HG02973 (cell line): Measurements from ENCODE around the gene RICTOR.

Experiments used
- ATAC-seq: cut with Tn5 transposase; IDR thresholded peaks from one replicate; pipeline ENCODE4 v1.9.1; 2021; ENCODE audit warnings: moderate library complexity; ENCODE audit not compliant: unreplicated experiment

The RICTOR gene

DNA sequence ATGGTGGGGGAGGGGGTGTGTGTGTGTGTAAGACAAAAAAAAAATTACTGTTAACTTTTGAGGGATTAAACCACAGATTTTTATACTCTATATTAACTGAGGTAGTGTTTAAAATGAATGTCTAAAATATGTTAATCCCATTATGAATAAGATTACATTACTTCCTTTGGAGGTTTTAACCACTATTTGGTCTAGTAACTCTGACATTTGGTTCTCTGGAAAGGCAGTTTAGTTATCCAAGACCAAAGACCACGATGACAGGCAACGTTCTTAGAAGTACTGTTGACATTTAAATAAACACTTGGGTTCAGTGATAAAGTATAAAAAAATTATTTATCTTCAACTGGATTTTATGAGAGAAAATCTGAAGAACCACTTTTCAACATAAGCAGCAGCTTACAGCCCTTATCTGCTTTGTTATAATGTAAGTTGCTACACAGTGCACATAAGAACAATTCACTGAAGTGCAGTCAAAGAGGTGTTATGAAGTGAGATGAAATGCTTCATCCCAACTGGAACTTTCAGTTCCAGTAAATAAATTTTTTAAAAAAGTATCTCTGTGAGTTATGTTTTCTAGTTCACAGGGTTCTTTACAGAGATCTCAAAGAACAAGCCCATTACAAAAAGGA, 133.9 kb downstream of the RICTOR start:
- no peak for ATAC-seq

DNA sequence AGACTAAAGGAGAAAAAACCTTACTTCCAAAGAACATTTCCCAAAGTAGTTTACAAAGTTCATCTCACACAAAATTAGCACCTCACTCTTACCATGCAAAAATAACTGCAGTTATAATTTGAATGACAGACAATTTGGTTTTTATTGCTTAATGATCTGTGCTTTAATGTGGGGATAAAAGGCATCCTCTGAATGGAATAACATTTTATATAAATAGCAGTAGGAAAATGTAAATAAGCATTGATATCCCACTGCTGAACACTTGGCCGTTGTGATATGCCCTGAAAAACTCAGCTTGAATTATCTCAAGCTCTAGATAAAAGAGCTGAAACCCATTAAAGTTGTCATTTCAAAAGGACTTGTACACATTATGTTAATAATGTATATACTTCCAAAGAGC, 135.2 kb downstream of the RICTOR start:
- no peak for ATAC-seq

- no peak for ATAC-seq
These were observed 135.8 kb downstream of the RICTOR start for GRCh38 chr5:38938424-38938823.

GRCh38 chr5:38936269-38936668, 137.9 kb downstream of the RICTOR start:
- ATAC-seq = no peak

GRCh38 chr5:38935437-38935836, 138.8 kb downstream of the RICTOR start:
- no peak for ATAC-seq

GRCh38 chr5:38932854-38933408, 141.3 kb downstream of the RICTOR start:
- ATAC-seq = no peak

DNA sequence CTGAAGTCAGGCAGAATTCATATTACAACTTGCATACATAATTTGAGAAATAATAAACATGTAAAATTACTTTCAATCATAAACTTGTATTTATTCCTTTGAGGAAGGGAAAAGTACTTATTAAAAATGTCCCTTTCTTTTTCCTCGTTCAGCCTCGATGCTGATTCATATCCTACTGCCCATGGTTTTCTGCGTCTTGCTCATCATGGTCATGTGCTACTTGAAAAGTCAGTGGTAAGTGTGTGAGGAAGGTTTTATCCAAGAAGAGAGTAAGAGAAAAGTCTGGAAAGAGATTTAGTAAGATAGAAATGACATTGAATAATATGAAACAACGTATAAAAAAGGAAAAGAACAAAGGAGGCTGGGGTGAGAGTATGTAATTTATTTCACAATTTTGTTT, 142.5 kb downstream of the RICTOR start:
- no peak for ATAC-seq

GRCh38 chr5:38929838-38930237, 144.4 kb downstream of the RICTOR start:
- no peak for ATAC-seq

DNA sequence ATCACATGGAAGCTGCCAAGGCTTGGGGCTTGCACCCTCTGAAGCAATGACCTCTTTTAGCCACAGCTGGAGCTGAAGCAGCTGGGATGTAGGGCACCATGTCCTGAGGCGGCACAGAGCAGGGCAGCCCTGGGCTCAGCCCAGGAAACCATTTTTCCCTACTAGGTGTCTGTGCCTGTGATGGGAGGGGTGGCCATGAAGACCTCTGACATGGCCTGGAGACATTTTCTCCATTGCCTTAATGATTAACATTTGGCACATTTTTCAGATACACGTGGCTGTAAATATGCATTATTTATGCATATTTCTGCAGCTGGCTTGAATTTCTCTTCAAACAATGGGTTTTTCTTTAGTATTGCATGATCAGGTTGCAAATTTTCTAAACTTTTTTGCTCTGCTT, 146.7 kb downstream of the RICTOR start:
- ATAC-seq = no peak

GRCh38 chr5:38926121-38926520, 148.1 kb downstream of the RICTOR start:
- ATAC-seq = no peak

DNA sequence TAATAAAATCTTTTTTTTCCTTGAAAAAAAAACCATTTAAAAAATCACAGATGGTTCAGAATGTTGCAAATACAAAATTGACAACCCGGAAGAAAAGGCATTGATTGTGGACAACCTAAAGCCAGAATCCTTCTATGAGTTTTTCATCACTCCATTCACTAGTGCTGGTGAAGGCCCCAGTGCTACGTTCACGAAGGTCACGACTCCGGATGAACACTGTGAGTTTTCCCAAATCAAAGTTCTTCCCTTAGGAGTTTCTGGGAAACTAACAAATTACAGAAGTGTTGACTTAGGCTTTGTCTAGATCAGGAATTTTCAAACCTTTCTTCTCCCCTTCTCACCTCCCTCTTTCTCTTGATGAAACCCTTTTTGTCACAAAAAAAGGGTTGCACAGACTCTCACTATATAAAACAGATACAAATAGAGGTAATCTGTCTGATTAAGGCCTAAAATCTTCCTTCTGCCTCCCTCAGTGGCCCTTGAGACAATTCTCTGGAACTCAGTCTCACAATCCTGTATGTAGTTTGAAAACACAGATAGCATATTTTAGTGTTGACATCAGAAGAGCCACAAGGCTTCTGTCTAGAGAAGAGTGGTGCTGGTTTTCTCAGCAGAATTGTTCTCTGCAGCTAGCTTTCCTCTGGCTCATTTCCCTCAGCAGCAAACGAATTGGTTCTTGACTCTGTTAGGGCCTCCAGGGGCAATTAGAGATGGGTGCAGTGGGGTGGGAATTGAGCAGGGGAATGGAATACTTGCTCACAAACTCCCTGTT, 148.9 kb downstream of the RICTOR start:
- no peak for ATAC-seq

DNA sequence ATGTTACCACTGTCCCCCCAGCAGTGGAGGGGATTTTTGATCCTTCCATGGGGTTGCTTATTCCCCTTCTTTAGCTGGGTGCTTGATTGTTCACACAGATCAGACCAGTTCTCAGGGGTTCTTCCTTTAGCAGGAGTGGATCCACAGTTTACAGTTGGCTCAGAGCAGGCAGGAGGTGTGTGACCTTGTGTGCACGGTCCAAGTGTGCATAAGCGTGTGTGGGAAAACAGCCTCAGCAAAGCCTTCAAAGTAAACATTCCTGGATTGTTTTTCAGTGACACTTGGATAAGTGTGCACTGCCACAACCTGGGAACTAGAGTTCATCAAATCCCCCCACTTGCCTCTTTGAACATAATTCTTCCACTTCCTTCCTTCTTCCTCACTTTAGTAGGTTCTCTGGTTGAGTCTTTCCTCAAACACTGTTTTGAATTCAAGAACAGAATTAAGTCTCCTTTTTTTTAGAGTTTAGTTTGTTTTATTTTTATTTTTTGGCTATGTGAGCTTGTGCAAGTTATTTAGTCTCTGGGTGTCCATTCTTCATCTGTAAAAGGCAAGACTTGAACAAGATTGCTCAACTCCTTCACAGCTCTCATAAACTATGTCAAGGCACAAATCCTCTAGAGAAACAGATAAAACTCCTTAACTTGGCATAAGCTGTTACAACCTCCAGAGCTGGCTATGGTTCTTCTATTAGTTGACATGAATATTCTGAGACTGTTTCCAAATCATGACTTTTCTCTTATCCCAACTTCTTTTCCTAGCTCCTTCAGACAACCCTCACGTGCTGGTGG, 150.3 kb downstream of the RICTOR start:
- no peak for ATAC-seq

DNA sequence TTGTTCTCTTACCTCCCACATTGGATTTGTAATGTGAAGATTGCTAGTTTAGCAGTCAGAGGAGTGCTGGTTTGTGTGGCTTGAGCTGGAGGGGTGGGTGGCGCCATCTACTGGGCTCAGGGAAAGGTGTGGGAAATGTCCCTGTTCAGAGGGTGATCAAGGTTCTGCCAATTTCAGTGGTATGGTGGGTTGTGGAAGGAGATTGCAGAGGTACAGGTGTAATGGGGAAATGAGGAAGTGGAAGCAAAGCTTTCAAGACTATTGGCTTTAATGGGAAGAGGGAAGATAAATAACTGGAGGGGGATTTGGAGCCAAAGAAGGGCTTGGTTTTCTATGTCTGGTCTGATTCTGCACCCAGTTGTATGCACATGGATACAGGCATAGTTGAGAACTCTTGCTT, 152.0 kb downstream of the RICTOR start:
- no peak for ATAC-seq

- no peak for ATAC-seq
These were observed 153.0 kb downstream of the RICTOR start for GRCh38 chr5:38921174-38921573.

GRCh38 chr5:38916802-38917201, 157.4 kb downstream of the RICTOR start:
- ATAC-seq = no peak

GRCh38 chr5:38913714-38914113, 160.5 kb downstream of the RICTOR start:
- no peak for ATAC-seq

- no peak for ATAC-seq
These were observed 162.3 kb downstream of the RICTOR start for GRCh38 chr5:38911933-38912332.

- ATAC-seq = no peak
These were observed 167.7 kb downstream of the RICTOR start for GRCh38 chr5:38906503-38906902.

- ATAC-seq = no peak
These were observed 168.7 kb downstream of the RICTOR start for GRCh38 chr5:38905516-38905915.

DNA sequence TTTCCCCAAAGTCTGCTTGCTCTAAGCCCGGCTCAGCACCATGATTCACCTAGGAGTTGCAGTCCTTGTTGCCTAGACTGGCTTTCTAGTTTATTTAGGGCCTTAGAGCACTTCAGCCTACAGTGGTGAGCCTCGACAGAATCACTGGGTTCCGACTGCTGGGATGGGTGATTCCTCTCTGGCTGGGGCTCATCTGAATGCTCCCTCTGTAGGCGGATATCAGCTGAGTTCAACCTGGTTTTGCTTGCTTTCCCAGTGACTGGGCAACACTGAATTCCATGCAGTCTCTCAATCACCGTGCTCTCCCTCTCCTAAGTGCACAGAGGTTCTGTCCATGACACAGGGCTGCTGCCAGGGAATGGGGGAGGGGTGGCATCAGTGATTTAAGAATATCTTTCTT, 174.3 kb downstream of the RICTOR start:
- ATAC-seq = no peak

- ATAC-seq = no peak
These were observed 177.4 kb downstream of the RICTOR start for GRCh38 chr5:38896760-38897159.

- no peak for ATAC-seq
These were observed 181.8 kb downstream of the RICTOR start for GRCh38 chr5:38892363-38892762.
